H1 (cell line): Measurements from ENCODE around the gene FBH1. TPM values are rescaled to one million over a fixed set of nuclear protein-coding genes. Genes with fewer than 3 reads are reported as not detected.

Experiments used
- CTCF ChIA-PET: fragments of 300-600 bp; sonication (Branson Sonifier 250); formaldehyde crosslinking; loops from one replicate; lab custom pipeline; 2021; ENCODE audit not compliant: partially characterized antibody; lab: Charles Lee
- POLR2A ChIA-PET: fragments of 300-600 bp; sonication (Branson Sonifier 250); formaldehyde crosslinking; loops from one replicate; lab custom pipeline; 2021; ENCODE audit warnings: inconsistent platforms; ENCODE audit not compliant: partially characterized antibody; lab: Charles Lee
- DNase-seq, 2 experiments: peaks; one replicate each; pipeline versions ENCODE4 v3.0.0 to v3.0.0-alpha.2; 2010 to 2022; ENCODE audit warnings: low spot score in 2 of 2, low read depth in 1 of 2, mixed read lengths in 1 of 2
- FAIRE-seq: peaks from 2 replicates; lab custom pipeline; 2011; peaks lifted over from hg19 to GRCh38; lab: Jason Lieb, UNC
- H2AFZ ChIP-seq: 2 replicates; pipeline ENCODE4 v1.8.1; 2012; ENCODE audit warnings: low read length, inconsistent platforms
- H2AK5ac ChIP-seq: 2 replicates; pipeline ENCODE4 v1.6.1; 2013; ENCODE audit warnings: low read depth, low read length
- H2BK120ac ChIP-seq: replicated peaks from 2 replicates; pipeline ENCODE3; 2013; ENCODE audit warnings: low read depth, low read length, inconsistent platforms
- H2BK12ac ChIP-seq: 2 replicates; pipeline ENCODE4 v1.6.1; 2013; ENCODE audit warnings: low read depth, low read length
- H2BK15ac ChIP-seq: 2 replicates; pipeline ENCODE4 v1.6.1; 2013; ENCODE audit warnings: low read length
- H2BK20ac ChIP-seq: 2 replicates; pipeline ENCODE4 v1.6.1; 2013; ENCODE audit warnings: low read length
- H2BK5ac ChIP-seq: 2 replicates; pipeline ENCODE4 v1.6.1; 2013; ENCODE audit warnings: low read depth, low read length
- H3K14ac ChIP-seq: 2 replicates; pipeline ENCODE4 v1.6.1; 2013; ENCODE audit warnings: inconsistent platforms; ENCODE audit not compliant: insufficient read length
- H3K18ac ChIP-seq: 2 replicates; pipeline ENCODE4 v1.6.1; 2013; ENCODE audit warnings: low read length; ENCODE audit errors: extremely low read depth
- H3K23ac ChIP-seq: 2 replicates; pipeline ENCODE4 v1.6.1; 2013; ENCODE audit warnings: inconsistent platforms; ENCODE audit not compliant: insufficient read length
- H3K23me2 ChIP-seq: 2 replicates; pipeline ENCODE4 v1.6.1; 2013; ENCODE audit warnings: low read depth, low read length
- H3K27ac ChIP-seq: 2 replicates; pipeline ENCODE4 v1.6.1; 2011; ENCODE audit warnings: low read depth, low read length, inconsistent platforms
- H3K27me3 ChIP-seq, 4 experiments: replicated peaks in 1 of 4; 1 replicate in 1 of 4; 2 replicates in 3 of 4; pipeline versions ENCODE4 v1.6.1 to v1.8.1; 2011 to 2013; ENCODE audit warnings: low read length in 3 of 4, mild to moderate bottlenecking in 3 of 4, inconsistent platforms in 2 of 4, mixed read lengths in 2 of 4, moderate library complexity in 1 of 4; ENCODE audit not compliant: control insufficient read depth in 3 of 4, insufficient read depth in 3 of 4; ENCODE audit errors: extremely low read depth in 1 of 4
- H3K36me3 ChIP-seq, 4 experiments: 2 replicates each; pipeline versions ENCODE4 v1.6.1 to v1.8.1; 2011 to 2013; ENCODE audit warnings: mild to moderate bottlenecking in 4 of 4, low read length in 3 of 4, moderate library complexity in 2 of 4, control low read depth in 1 of 4, inconsistent platforms in 1 of 4; ENCODE audit not compliant: insufficient read depth in 4 of 4, control insufficient read depth in 2 of 4
- H3K4ac ChIP-seq: replicated peaks from 2 replicates; pipeline ENCODE3; 2013; ENCODE audit warnings: low read length, low read depth, mixed read lengths, inconsistent platforms; ENCODE audit not compliant: insufficient read length
- H3K4me1 ChIP-seq, 4 experiments: replicated peaks in 1 of 4; 1 replicate in 1 of 4; 2 replicates in 3 of 4; pipeline versions ENCODE4 v1.6.1 to v1.8.1; 2011 to 2013; ENCODE audit warnings: low read length in 3 of 4, inconsistent platforms in 2 of 4, mixed read lengths in 1 of 4; ENCODE audit not compliant: insufficient read depth in 4 of 4, control insufficient read depth in 3 of 4
- H3K4me2 ChIP-seq, 2 experiments: 2 replicates each; pipeline versions ENCODE4 v1.6.1 to v1.8.1; 2011 to 2013; ENCODE audit warnings: low read depth in 2 of 2, low read length in 2 of 2, control low read depth in 1 of 2, inconsistent platforms in 1 of 2, mild to moderate bottlenecking in 1 of 2; ENCODE audit not compliant: insufficient read depth in 1 of 2
- H3K4me3 ChIP-seq, 4 experiments: fragments of 200-600, 300-600 bp in 1 of 4; sonication (generic), shearing (Covaris generic), sonication (Bioruptor Twin) in 1 of 4; 2 replicates each; pipeline versions ENCODE4 v1.5.1 to v1.8.1; 2011 to 2016; ENCODE audit warnings: low read length in 4 of 4, low read depth in 3 of 4, control low read depth in 2 of 4, inconsistent platforms in 2 of 4, mild to moderate bottlenecking in 2 of 4, mixed read lengths in 1 of 4, moderate library complexity in 1 of 4; ENCODE audit not compliant: insufficient read depth in 2 of 4; ENCODE audit errors: extremely low read depth in 1 of 4
- H3K56ac ChIP-seq: replicated peaks from 2 replicates; pipeline ENCODE3; 2013; ENCODE audit warnings: low read depth, mild to moderate bottlenecking, mixed read lengths, low read length, inconsistent platforms; ENCODE audit not compliant: insufficient read length
- H3K79me1 ChIP-seq: 2 replicates; pipeline ENCODE4 v1.6.1; 2013; ENCODE audit warnings: low read depth, low read length, control low read depth
- H3K79me2 ChIP-seq, 2 experiments: 2 replicates each; pipeline versions ENCODE4 v1.6.1 to v1.8.1; 2012 to 2013; ENCODE audit warnings: low read length in 2 of 2, mild to moderate bottlenecking in 2 of 2, inconsistent platforms in 1 of 2; ENCODE audit not compliant: insufficient read depth in 2 of 2, control insufficient read depth in 1 of 2
- H3K9ac ChIP-seq, 4 experiments: replicated peaks in 1 of 4; 1 replicate in 1 of 4; 2 replicates in 3 of 4; pipeline versions ENCODE4 v1.6.1 to v1.8.1; 2011 to 2013; ENCODE audit warnings: low read depth in 3 of 4, low read length in 3 of 4, control low read depth in 2 of 4, mild to moderate bottlenecking in 2 of 4, moderate library complexity in 2 of 4, inconsistent platforms in 1 of 4; ENCODE audit errors: extremely low read depth in 1 of 4
- H3K9me3 ChIP-seq, 2 experiments: 2 replicates each; pipeline versions ENCODE4 v1.6.1 to v1.8.1; 2012 to 2013; ENCODE audit warnings: mild to moderate bottlenecking in 2 of 2, moderate library complexity in 2 of 2, control low read depth in 1 of 2, inconsistent platforms in 1 of 2, low read depth in 1 of 2, low read length in 1 of 2, mixed read lengths in 1 of 2; ENCODE audit not compliant: insufficient read depth in 2 of 2
- H4K20me1 ChIP-seq, 2 experiments: replicated peaks in 1 of 2; 2 replicates each; pipeline versions ENCODE3 to v1.8.1; 2011 to 2013; ENCODE audit warnings: inconsistent platforms in 2 of 2, low read length in 2 of 2, mild to moderate bottlenecking in 1 of 2; ENCODE audit not compliant: insufficient read depth in 2 of 2, control insufficient read depth in 1 of 2
- H4K5ac ChIP-seq: 2 replicates; pipeline ENCODE4 v1.6.1; 2013; ENCODE audit warnings: low read length, low read depth, mixed read lengths, inconsistent platforms; ENCODE audit not compliant: insufficient read length
- H4K8ac ChIP-seq: 2 replicates; pipeline ENCODE4 v1.8.0; 2013; ENCODE audit warnings: mild to moderate bottlenecking, moderate library complexity, low read length, inconsistent platforms; ENCODE audit not compliant: insufficient read depth; ENCODE audit errors: extremely low read depth
- H4K91ac ChIP-seq: replicated peaks from 2 replicates; pipeline ENCODE3; 2013; ENCODE audit warnings: low read length, mixed read lengths, inconsistent platforms; ENCODE audit not compliant: insufficient read length
- BCL11A ChIP-seq, 2 experiments: IDR thresholded peaks; one replicate each; pipeline ENCODE4 v1.6.1; 2011; ENCODE audit warnings: low read depth in 2 of 2, low read length in 2 of 2, mild to moderate bottlenecking in 2 of 2
- EGR1 ChIP-seq: IDR thresholded peaks from 2 replicates; pipeline ENCODE4 v1.6.1; 2011; ENCODE audit warnings: low read depth, low read length, borderline replicate concordance
- HDAC6 ChIP-seq: IDR thresholded peaks from one replicate; pipeline ENCODE4 v1.7.1; 2012; ENCODE audit warnings: low read depth, mild to moderate bottlenecking, inconsistent platforms, low read length, moderate library complexity
- MAFK ChIP-seq: IDR thresholded peaks from 2 replicates; pipeline ENCODE4 v1.6.1; 2012; ENCODE audit warnings: low read depth, mild to moderate bottlenecking, improper control_type of control experiment, low read length
- RXRA ChIP-seq: IDR thresholded peaks from 2 replicates; pipeline ENCODE4 v1.6.1; 2011; ENCODE audit warnings: low read depth, mild to moderate bottlenecking, low read length, moderate library complexity; ENCODE audit not compliant: insufficient read depth
- SIRT6 ChIP-seq: IDR thresholded peaks from one replicate; pipeline ENCODE4 v1.7.1; 2012; ENCODE audit warnings: low read length, inconsistent platforms
- WGBS, 2 experiments: shearing (Covaris generic) in 1 of 2; methylation state at CpG; one replicate each; pipeline versions ENCODE4 v1.1.6 to v1.1.7; 2013 to 2015; ENCODE audit warnings: low lambda C conversion rate in 2 of 2, mixed read lengths in 2 of 2, inconsistent platforms in 1 of 2, low coverage in 1 of 2, missing lambda C conversion rate in 1 of 2; ENCODE audit not compliant: insufficient replicate concordance in 2 of 2, insufficient coverage in 1 of 2, insufficient read length in 1 of 2; ENCODE audit errors: extremely low coverage in 1 of 2, missing lambda C conversion rate in 1 of 2; 5-methylcytosine and 5-hydroxymethylcytosine counted together
- polyA plus RNA-seq, 7 experiments: library from polyadenylated mRNA; depleted of rRNA in 3 of 7; stranded (reverse) in 5 of 7; unstranded in 2 of 7; fragments of >200 nt in 5 of 7; fragments of 200-250 nt in 2 of 7; gene quantifications; 1 replicate in 5 of 7; 2 replicates in 1 of 7; 4 replicates in 1 of 7; pipeline versions ENCODE4 v1.2.1 to v1.2.3, GENCODE V29; 2011 to 2013; ENCODE audit warnings: missing spikeins in 2 of 7, mixed read lengths in 2 of 7
- total RNA-seq: library from RNA; stranded (reverse); fragmentation: NEBNext Ultra II Directional; extraction: Animal tissue kit (Norgen Biotek cat#: 25700); gene quantifications from 2 replicates; pipeline ENCODE4 v1.2.1, GENCODE V29; 2021
- TF ChIP-seq, protein P1 (sequence below): IDR thresholded peaks from 2 replicates; pipeline ENCODE4 v1.6.1; 2012; ENCODE audit warnings: inconsistent platforms

FBH1 gene
- total and polyA plus RNA-seq, 2 of the 8 experiments (the other 6 are each of a cell fraction or from before 2014, with no cell fraction given), result 31.1 to 51.8 TPM

DNA sequence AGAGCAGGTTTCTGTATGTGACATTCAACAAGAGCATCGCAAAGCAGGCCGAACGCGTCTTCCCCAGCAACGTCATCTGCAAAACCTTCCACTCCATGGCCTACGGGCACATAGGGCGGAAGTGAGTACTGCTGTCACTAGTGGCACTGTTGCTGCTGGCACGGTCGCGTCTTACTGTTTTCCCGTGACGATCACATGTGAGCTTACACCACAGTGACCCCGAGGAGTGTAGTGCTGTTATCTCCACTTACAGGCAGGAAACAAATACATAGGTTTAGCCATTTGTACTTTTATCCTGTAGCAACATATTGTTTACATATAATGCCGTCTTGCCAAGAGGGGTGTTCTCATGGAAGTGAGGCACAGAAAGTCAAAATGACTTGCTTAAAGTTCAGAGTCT is 25.4 kb downstream of the FBH1 start:
- no peak overlapping the region for H4K5ac ChIP-seq
- H3K79me2 ChIP-seq, result no peaks in the 10 kb centered on the region
- H3K9ac ChIP-seq, result no peak overlapping the region
- ChIA-PET POLR2A (interaction anchor here (0.6 kb wide), 1 partner anchor 153 kb away, joined by 3 read pairs; no protein-coding TSS in a partner anchor), CTCF (interaction anchor here (0.6 kb wide), 1 partner anchor 704 kb away, joined by 3 read pairs; no protein-coding TSS in a partner anchor)
- no peak overlapping the region for H3K56ac ChIP-seq
- no peak overlapping the region for H3K14ac ChIP-seq
- no peak overlapping the region for H3K18ac ChIP-seq
- no peaks in the 10 kb centered on the region for H3K79me1 ChIP-seq
- no peaks in the 10 kb centered on the region for H3K27me3 ChIP-seq
- no peak overlapping the region for H2BK12ac ChIP-seq
- H2AK5ac ChIP-seq, result no peak overlapping the region
- H2AFZ ChIP-seq, result no peak overlapping the region
- no peak overlapping the region for H3K4me3 ChIP-seq
- WGBS, 2 experiments, result 90% methylated on average over 14 of the region's 14 CpGs; no CpG with 5 or more reads in 1 of the 2 experiments
- H2BK15ac ChIP-seq, result no peak overlapping the region
- DNase-seq, result no peak
- H3K9me3 ChIP-seq, result no peaks in the 10 kb centered on the region
- TF ChIP-seq, protein P1, sequence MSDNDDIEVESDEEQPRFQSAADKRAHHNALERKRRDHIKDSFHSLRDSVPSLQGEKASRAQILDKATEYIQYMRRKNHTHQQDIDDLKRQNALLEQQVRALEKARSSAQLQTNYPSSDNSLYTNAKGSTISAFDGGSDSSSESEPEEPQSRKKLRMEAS, result no peak
- TF ChIP-seq BCL11A (IDR thresholded peaks at IDR 0.05; ENCODE audit: low read depth in 2 of 2, low read length in 2 of 2) (no peak), MAFK (no peak), EGR1 (no peak), HDAC6 (no peak), SIRT6 (no peak), RXRA (no peak)
- TF ChIP-seq, all 59 proteins: peak for 0
- peaks cover 4% of the 10 kb centered on the region; the same call in 1 of the 2 replicates for H3K23me2 ChIP-seq
- H3K36me3 ChIP-seq, result peaks cover 48 to 90% (median 73%) of the 10 kb centered on the region in 4 experiments
- FAIRE-seq, result no peak
- H4K8ac ChIP-seq, result no peak overlapping the region
- H2BK20ac ChIP-seq, result no peak overlapping the region
- H3K27ac ChIP-seq, result no peak overlapping the region
- no peak overlapping the region for H3K4me2 ChIP-seq
- no peak overlapping the region for H3K4ac ChIP-seq
- no peak overlapping the region for H2BK120ac ChIP-seq
- H3K4me1 ChIP-seq, result no peaks in the 10 kb centered on the region
- no peak overlapping the region for H4K91ac ChIP-seq
- peaks cover 0 to 6% of the 10 kb centered on the region in 2 experiments for H4K20me1 ChIP-seq
- H2BK5ac ChIP-seq, result no peak overlapping the region
- H3K23ac ChIP-seq, result no peak overlapping the region
